HL-60/S4 treated with phorbol 12-myristate 13-acetate at 8.2 ng/mL for 4 days and 3 days (cell line): ENCODE results near the gene EIF4ENIF1.
"Not testable (repeated sequence)": the region's sequence is repeated elsewhere in the genome, so short reads cannot be mapped to it uniquely, and the experiment has no call there.

Experiments
- in situ Hi-C: fragments of 300-500 bp; cut with MboI; formaldehyde crosslinking; loops from 2 replicates; pipeline ENCODE4 v1.15.0; 2022; ENCODE audit warnings: low sequenced_read_pairs

EIF4ENIF1 gene

DNA sequence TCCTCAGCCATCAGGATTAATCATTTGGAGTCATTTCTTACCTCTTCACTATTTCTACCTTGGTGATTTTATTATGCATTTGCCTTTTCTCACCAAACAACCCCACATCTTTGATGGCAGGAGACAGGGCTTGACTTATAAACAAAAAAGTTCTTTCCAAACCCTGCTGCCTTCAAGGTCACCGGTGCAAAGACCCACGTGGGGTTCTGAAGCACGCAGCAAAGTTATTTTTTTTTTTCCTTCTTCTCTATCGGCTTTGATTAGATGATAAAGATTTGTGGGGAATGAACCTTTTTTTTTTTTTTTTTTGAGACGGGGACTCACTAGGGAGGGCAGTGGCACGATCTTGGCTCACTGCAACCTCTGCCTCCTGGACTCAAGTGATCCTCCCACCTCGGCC, 46.1 kb downstream of the EIF4ENIF1 start:
- in situ Hi-C loops: no loop called here

DNA sequence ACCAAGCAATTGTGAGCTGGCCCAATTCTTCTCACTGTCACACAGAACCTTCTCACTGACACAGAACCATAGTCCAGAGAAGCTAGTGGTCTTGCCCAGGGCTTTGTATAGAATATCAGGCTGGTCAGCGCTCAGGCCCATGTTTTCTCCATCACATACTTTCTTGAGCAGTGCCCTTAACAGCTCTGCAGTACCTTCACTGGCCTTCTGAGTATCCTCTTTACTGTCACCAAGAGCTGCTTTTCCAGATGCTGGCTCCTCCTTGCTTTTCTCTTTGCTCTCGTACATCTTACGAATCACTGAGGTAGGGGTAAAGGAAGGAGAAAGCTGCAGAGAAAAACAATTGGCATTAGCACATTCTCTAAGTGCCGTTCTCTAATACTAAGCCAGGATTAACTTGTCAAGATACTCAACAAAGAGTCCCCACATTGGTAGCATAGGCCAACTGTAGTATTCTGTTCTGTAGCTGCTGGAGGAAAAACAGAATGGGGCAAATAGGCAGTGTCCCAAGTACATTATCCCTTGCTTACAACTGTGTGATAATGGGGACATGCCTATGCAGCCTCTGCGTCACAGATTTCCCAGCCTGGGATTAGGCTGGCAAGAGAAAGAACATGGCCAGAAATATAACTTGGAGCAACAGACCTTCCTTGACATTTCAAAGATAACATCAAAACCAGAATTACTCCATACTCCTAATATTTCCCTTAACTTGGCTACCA, 46.7 kb downstream of the EIF4ENIF1 start:
- in situ Hi-C loops: no loop called here

DNA sequence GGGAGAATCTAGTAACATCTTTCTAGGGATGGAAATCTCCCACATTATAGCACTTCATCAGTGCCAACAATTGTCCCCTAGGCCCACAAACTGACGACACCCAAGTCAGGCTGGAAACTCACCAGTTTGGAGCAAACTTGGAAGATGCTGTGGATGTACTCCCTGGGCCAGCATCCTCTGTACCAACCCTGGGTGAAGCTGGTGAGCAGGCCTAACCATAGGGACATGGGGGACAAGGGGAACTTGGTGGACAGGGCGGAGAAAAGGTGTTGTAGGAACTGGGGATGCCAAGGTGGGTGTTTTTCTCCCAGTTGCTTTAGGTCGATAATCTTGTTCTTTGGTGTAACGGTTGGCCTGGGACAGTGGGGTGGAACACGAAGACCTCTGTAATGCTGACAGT, 48.0 kb downstream of the EIF4ENIF1 start:
- in situ Hi-C loops: no loop called here

DNA sequence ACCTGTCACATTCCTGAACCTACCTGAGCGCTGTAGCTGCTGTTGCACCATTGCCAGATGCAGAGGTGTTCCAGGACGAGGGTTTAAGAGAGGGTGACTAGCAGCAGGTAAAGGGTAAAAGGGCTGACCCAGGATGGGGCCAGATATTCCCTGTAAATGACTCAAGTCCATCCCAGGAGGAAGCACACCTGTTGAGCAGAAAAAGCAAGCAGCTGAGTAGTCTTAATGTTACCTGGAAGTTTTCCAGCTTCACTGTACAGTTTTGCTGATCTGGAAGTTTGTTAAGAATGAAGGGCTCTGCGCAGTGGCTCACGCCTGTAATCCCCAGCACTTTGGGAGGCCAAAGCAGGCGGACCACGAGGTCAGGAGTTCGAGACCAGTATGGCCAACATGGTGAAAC, 49.0 kb downstream of the EIF4ENIF1 start:
- in situ Hi-C loops: no loop called here

DNA sequence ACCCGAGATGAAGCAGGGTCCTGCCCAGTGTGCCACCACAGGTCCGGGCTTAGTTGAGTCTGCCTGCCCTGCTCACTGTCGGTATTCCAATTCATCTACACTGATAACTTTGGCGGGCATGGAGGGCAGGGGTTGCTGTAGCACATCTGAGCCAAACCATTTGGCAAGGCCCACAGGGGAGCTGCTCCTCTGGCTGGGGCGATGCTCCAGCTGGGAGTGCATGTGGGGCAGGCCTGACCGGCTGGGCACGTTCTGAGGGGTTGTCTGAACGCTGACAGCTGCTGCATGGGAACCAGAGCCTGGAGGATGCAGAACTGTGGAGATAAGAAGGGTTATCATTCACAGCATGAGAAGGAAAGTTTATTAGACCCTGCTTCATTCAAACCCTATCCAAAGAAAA, 49.8 kb downstream of the EIF4ENIF1 start:
- in situ Hi-C loops: no loop called here

DNA sequence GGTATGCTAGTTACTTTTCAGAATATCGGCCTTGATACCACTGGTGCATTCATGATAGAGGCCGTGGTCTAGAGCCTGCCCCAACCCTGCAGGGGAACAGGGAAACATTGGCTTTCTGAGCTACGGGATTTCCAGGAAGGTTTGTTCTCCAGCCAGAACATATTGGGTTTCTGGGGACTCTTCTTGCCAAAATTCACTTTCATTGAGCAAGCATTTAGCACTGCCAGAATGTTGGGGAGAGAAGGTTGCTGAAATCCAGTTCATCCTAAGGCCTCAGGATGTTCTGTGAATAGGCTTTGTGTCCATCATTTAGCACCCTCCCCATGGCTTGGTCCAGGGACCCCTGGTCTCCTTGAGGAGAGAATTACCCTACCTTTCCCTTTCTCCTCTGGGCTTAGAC, 53.5 kb downstream of the EIF4ENIF1 start:
- in situ Hi-C loops: no loop called here

DNA sequence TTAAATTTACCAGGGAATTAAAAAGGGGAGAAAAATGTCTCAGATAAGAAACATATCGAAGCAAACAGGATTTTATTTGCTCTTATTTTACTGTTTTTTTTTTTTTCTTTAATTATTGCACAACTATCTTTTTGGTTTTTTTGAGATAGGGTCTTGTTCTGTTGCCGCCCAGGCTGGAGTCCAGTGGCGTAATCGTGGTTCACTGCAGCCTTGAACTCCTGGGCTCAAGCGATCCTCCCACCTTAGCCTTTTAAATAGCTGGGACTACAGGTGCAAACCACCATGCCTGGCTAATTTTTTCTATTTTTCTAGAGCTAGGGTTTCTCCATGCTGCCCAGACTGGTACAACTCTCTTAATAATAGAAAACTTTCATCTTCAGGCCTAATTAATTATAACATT, 57.7 kb downstream of the EIF4ENIF1 start:
- in situ Hi-C loops: no loop called here

DNA sequence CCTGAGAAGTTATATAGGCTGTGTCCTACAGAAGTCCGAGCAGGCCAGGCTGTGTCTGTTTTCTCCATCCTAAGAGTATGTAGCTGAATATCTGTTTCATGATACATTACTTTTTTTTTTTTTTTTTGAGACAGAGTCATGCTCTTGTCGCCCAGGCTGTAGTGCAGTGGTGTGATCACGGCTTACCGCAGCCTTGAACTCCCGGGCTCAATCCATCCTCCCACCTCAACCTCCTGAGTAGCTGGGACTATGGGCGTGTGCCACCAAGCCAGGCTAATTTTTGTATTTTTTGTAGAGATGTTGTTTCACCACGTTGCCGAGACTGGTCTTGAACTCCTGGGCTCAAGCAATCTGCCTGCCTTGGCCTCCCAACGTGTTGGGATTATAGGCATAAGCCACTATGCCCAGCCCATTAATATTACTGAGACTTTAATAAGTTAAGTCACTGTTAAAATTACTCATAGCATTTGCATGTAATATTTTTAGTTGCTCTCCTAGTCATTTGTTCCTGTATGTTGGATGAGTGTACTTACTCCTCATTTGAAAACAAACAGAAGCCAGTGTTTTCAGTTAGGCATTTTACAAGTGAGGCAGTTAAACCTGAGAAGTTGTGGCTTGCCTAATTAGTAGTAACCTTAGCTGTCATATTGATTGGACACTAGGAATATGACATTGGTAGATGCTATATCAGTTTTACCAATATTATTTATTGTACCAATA, 64.2 kb downstream of the EIF4ENIF1 start:
- in situ Hi-C loops: no loop called here

DNA sequence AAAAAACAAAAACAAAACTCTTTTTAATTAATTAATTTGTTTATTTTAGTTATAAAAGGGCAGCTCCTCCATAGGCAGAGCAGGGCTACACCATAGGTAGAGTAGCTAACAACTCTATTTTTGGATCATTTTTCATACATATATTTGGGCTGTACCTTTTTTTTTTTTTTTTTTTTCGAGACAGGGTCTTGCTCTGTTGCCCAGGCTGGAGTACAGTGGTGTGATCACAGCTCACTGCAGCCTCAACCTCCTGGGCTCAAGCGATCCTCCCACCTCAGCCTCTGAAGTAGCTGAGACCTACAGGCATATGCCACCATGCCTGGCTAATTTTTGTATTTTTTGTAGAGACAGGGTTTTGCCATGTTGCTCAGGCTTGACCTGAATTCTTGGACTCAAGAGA, 87.3 kb downstream of the EIF4ENIF1 start:
- in situ Hi-C loops: not testable (repeated sequence)

DNA sequence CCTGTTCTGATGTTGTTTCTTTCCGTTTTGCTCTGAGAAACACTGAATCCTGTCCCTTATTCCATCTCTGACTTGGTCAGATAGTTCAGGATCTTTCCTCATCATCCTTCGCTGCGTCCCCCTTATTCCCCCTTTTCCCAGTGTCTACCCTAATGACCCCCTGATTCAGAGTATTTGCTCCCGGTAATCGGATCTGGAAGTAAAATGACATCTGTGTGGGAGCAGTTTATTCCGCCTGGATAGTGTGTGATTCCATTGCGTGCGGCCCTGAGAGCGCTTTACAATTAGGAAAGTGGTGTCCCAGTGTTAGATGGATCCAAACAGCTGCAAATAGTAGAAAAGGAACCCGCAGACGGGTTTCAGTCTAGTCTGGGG, 89.6 kb downstream of the EIF4ENIF1 start:
- in situ Hi-C loops: no loop called here

DNA sequence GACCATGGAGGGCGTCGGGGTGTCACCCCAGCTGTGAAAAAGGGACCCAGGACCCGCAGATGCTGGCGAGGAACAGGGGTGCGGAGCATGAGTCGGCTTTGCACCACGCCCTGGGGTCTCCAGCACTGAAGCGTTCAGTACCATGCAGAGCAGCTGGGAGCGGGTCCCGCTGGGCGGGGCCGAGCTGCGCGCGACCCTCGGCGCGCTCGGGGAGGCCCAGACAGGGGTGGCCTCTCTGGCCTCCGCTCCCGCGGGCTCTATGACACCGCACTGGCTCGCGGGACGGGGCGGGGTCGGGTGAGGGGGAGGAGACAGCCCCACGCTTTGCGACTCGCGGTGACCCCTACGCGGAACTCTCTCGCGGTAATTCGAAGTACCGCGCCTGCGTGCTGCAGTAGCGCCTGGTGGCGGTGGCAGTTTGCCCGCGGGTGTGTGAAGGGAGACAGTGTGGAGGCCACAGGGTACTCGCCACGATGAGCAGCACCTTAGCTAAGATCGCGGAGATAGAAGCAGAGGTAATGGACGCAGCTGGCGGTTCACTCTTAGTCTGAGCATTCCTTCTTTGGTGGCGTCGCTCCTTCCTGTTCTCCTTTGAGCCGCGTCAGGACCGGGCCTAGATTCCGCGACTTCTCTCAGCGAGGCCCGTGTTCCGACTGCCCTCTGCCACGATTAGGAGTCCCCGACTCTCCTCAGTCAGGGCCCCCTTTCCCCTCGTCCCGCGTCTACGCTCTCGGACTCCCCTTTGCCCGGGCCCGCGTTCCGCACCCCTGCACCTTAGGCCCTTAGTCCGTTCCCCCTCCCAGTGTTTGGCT, 90.2 kb downstream of the EIF4ENIF1 start, which contains the start of gene DRG1:
Gene DRG1, plus strand, starts transcription at position 394 of the 812 bp plus-strand sequence. Its CDS starts 80 bp downstream, at position 474.
- in situ Hi-C loops: no loop called here

DNA sequence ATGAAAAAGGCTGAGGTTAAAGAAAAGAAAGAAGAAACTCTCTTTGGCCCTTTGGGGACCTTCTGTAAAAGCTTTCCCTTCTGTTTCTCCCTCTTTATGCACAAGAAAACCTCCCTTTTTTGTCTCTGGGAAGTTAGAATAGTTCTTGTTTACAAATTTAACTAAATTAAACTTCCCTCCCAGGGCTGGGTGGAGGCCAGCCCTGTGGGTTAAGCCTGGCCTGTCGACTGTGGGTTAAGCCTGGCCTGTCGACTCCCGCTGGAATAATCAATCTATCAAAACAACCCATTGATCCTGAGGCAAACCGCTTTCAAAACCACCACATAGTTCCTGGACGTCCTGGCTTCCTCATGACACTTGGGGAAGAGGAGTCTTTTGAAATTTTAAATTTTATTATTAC, 91.4 kb downstream of the EIF4ENIF1 start:
- in situ Hi-C loops: no loop called here

DNA sequence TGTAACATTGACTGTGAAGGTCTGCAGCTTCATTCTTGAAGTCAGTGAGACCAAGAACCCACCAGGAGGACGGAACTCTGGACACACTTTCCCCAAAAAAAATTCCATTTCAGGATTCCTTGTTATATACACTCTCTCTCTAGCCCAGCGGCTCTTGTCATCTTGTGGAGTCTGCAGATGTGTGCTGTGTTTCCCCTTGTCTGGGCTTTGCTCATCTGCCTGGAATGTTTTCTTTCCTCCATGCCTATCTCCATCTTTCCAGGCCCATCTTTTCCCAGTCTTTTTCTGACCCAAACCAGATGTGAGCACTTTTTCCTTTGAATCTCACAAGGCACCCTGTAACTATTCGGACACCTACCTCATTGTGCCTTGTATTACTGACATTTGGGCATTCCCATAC, 95.3 kb downstream of the EIF4ENIF1 start:
- in situ Hi-C loops: no loop called here

DNA sequence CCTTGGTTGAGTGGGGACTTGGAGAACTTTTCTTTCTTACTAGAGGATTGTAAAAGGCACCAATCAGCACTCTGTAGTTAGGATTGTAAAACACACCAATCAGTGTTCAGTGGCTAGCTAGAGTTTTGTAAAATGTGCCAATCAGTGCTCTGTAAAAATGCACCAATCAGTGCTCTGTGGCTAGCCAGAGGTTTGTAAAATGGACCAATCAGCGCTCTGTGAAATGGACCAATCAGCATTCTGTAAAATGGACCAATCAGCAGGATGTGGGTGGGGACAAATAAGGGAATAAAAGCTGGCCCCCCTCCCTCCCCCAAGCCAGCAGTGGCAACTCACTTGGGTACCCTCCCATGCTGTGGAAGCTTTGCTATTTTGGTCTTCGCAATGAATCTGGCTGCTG, 95.7 kb downstream of the EIF4ENIF1 start:
- in situ Hi-C loops: no loop called here
